H7 (cell line): Measurements from ENCODE around the gene CWH43. TPM values are rescaled to one million over a fixed set of nuclear protein-coding genes. Genes with fewer than 3 reads are reported as not detected.

ENCODE experiments used
- total RNA-seq: library from RNA; depleted of rRNA; stranded (reverse); fragments of >200 nt; shearing (Covaris generic); gene quantifications from 2 replicates; pipeline ENCODE4 v1.2.3, GENCODE V29; 2014; rRNA removed

Gene CWH43
- total RNA-seq, 1 experiment from 2014 or later: not detected

Other genes starting within 250 kb of the CWH43 start
- 21.9 and 24.3 TPM in 2 replicates for gene FRYL, start 206.0 kb upstream of the CWH43 start, total RNA-seq
- 98.2 and 142 TPM in 2 replicates for gene OCIAD1, start 155.2 kb upstream of the CWH43 start, total RNA-seq
- 82.3 and 83.2 TPM in 2 replicates for gene OCIAD2, start 79.5 kb upstream of the CWH43 start, total RNA-seq